Smooth muscle cell (in vitro differentiated cells): ENCODE results near the gene SPRED2. TPM values are rescaled to one million over a fixed set of nuclear protein-coding genes. Genes with fewer than 3 reads are reported as not detected.

ENCODE experiments used
- DNase-seq: peaks from one replicate; lab custom pipeline; 2025; ENCODE audit not compliant: unreplicated experiment; lab: John Stamatoyannopoulos, UW
- H2AFZ ChIP-seq: fragments of 200-600 bp; sonication (generic); 2 replicates; pipeline ENCODE4 v1.6.0; 2016; ENCODE audit warnings: antibody characterized with exemption, low read depth, mild to moderate bottlenecking
- H3F3A ChIP-seq: fragments of 200-600 bp; sonication (generic); 2 replicates; pipeline ENCODE4 v1.6.0; 2017; ENCODE audit warnings: antibody characterized with exemption, low read depth
- H3K27ac ChIP-seq: fragments of 200-600 bp; sonication (generic); 2 replicates; pipeline ENCODE4 v1.5.1; 2016; ENCODE audit warnings: low read depth, mild to moderate bottlenecking
- H3K27me3 ChIP-seq: fragments of 200-600 bp; sonication (generic); 2 replicates; pipeline ENCODE4 v1.6.1; 2016; ENCODE audit warnings: low read depth, mild to moderate bottlenecking
- H3K36me3 ChIP-seq: fragments of 200-600 bp; sonication (generic); 2 replicates; pipeline ENCODE4 v1.5.1; 2016; ENCODE audit warnings: low read depth
- H3K4me1 ChIP-seq: fragments of 200-600 bp; sonication (generic); 2 replicates; pipeline ENCODE4 v1.5.1; 2016; ENCODE audit warnings: low read depth
- H3K4me2 ChIP-seq: fragments of 200-600 bp; sonication (generic); 2 replicates; pipeline ENCODE4 v1.6.0; 2016; ENCODE audit warnings: mild to moderate bottlenecking
- H3K4me3 ChIP-seq: fragments of 200-600 bp; sonication (generic); 2 replicates; pipeline ENCODE4 v1.5.1; 2016; ENCODE audit warnings: mild to moderate bottlenecking
- H3K79me2 ChIP-seq: fragments of 200-600 bp; sonication (generic); 2 replicates; pipeline ENCODE4 v1.6.0; 2016; ENCODE audit warnings: low read depth, mild to moderate bottlenecking
- H3K9ac ChIP-seq: fragments of 200-600 bp; sonication (generic); 2 replicates; pipeline ENCODE4 v1.6.0; 2016; ENCODE audit warnings: low read depth
- H3K9me3 ChIP-seq: fragments of 200-600 bp; sonication (generic); replicated peaks from 2 replicates; pipeline ENCODE4 v1.5.1; 2016; ENCODE audit warnings: low read depth
- H4K20me1 ChIP-seq: fragments of 200-600 bp; sonication (generic); 2 replicates; pipeline ENCODE4 v1.6.0; 2016; ENCODE audit warnings: low read depth
- WGBS: methylation state at CpG from one replicate; pipeline ENCODE4 v1.1.7; 2016; ENCODE audit warnings: low lambda C conversion rate; 5-methylcytosine and 5-hydroxymethylcytosine counted together
- polyA plus RNA-seq: library from polyadenylated mRNA; unstranded; fragments of >200 nt; fragmentation: Nextera tagmentation; extraction: Ambion mirVana; gene quantifications from 2 replicates; pipeline ENCODE4 v1.2.1, GENCODE V29; 2016
- total RNA-seq: library from RNA; depleted of rRNA; stranded (reverse); fragments of >200 nt; gene quantifications from 2 replicates; pipeline ENCODE4 v1.2.3, GENCODE V29; 2014
- TF ChIP-seq, protein P1 (sequence below): fragments of 200-600 bp; sonication (generic); IDR thresholded peaks from 2 replicates; pipeline ENCODE4 v1.5.1; 2017; ENCODE audit warnings: borderline replicate concordance, mild to moderate bottlenecking, antibody characterized with exemption; ENCODE audit not compliant: insufficient read depth, poor library complexity, severe bottlenecking

The SPRED2 gene
- total and polyA plus RNA-seq, 2 experiments from 2014 or later, result 18.3 to 23.7 TPM

- H4K20me1 ChIP-seq, result peaks cover 99% of the 10 kb centered on the region
- H3F3A ChIP-seq, result peaks cover 9% of the 10 kb centered on the region
- no peak overlapping the region for H3K9ac ChIP-seq
- no peaks in the 10 kb centered on the region for H3K36me3 ChIP-seq
- TF ChIP-seq, protein P1, sequence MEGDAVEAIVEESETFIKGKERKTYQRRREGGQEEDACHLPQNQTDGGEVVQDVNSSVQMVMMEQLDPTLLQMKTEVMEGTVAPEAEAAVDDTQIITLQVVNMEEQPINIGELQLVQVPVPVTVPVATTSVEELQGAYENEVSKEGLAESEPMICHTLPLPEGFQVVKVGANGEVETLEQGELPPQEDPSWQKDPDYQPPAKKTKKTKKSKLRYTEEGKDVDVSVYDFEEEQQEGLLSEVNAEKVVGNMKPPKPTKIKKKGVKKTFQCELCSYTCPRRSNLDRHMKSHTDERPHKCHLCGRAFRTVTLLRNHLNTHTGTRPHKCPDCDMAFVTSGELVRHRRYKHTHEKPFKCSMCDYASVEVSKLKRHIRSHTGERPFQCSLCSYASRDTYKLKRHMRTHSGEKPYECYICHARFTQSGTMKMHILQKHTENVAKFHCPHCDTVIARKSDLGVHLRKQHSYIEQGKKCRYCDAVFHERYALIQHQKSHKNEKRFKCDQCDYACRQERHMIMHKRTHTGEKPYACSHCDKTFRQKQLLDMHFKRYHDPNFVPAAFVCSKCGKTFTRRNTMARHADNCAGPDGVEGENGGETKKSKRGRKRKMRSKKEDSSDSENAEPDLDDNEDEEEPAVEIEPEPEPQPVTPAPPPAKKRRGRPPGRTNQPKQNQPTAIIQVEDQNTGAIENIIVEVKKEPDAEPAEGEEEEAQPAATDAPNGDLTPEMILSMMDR, result no peak
- peak overlapping the region; percentile 24 for H3K4me2 ChIP-seq
- no peak for DNase-seq
- no peak overlapping the region for H2AFZ ChIP-seq
- peak overlapping the region; percentile 75 for H3K27ac ChIP-seq
- H3K9me3 ChIP-seq, result no peaks in the 10 kb centered on the region
- H3K27me3 ChIP-seq, result no peaks in the 10 kb centered on the region
- WGBS, result 69% methylated on average over 7 of the region's 7 CpGs
- H3K4me3 ChIP-seq, result no peak overlapping the region
- peaks cover 94% of the 10 kb centered on the region for H3K79me2 ChIP-seq
- H3K4me1 ChIP-seq, result peaks cover 8% of the 10 kb centered on the region
Measured at GRCh38 chr2:65396348-65397026, 35.9 kb downstream of the SPRED2 start.

- no peaks in the 10 kb centered on the region for H3K9me3 ChIP-seq
- peaks cover 8% of the 10 kb centered on the region for H3F3A ChIP-seq
- H3K27ac ChIP-seq, result peak overlapping the region; percentile 75
- peaks cover 8% of the 10 kb centered on the region for H3K4me1 ChIP-seq
- peaks cover 99% of the 10 kb centered on the region for H4K20me1 ChIP-seq
- TF ChIP-seq, protein P1, result no peak
- H3K9ac ChIP-seq, result no peak overlapping the region
- peaks cover 94% of the 10 kb centered on the region for H3K79me2 ChIP-seq
- H2AFZ ChIP-seq, result no peak overlapping the region
- no peak overlapping the region for H3K4me3 ChIP-seq
- WGBS, result 86% methylated on average over 5 of the region's 5 CpGs
- H3K36me3 ChIP-seq, result no peaks in the 10 kb centered on the region
- DNase-seq, result no peak
- H3K4me2 ChIP-seq, result peak overlapping the region; percentile 24
- no peaks in the 10 kb centered on the region for H3K27me3 ChIP-seq
Measured at GRCh38 chr2:65395621-65396347, 36.6 kb downstream of the SPRED2 start.

- H3K36me3 ChIP-seq, result no peaks in the 10 kb centered on the region
- H3K27me3 ChIP-seq, result no peaks in the 10 kb centered on the region
- no peak overlapping the region for H3K4me3 ChIP-seq
- DNase-seq, result no peak
- no peaks in the 10 kb centered on the region for H3K9me3 ChIP-seq
- H3K4me2 ChIP-seq, result no peak overlapping the region
- peaks cover 5% of the 10 kb centered on the region for H3F3A ChIP-seq
- peaks cover 100% of the 10 kb centered on the region for H4K20me1 ChIP-seq
- H3K79me2 ChIP-seq, result peaks cover 93% of the 10 kb centered on the region
- 93% methylated on average over 3 of the region's 3 CpGs for WGBS
- no peak overlapping the region for H3K9ac ChIP-seq
- no peak overlapping the region for H2AFZ ChIP-seq
- TF ChIP-seq, protein P1, result no peak
- peaks cover 8% of the 10 kb centered on the region for H3K4me1 ChIP-seq
- H3K27ac ChIP-seq, result no peak overlapping the region
Measured at GRCh38 chr2:65393743-65394422, 38.5 kb downstream of the SPRED2 start.
